Spinal cord (tissue), 10 donors: ENCODE results near the gene ZNF143. TPM values are rescaled to one million over a fixed set of nuclear protein-coding genes. Genes with fewer than 3 reads are reported as not detected.
"Not testable (repeated sequence)": the region's sequence is repeated elsewhere in the genome, so short reads cannot be mapped to it uniquely, and the experiment has no call there.

Source experiments
- DNase-seq, 6 donors: peaks; one replicate each; pipeline versions ENCODE4 v3.0.0 to v3.0.0-alpha.2; 2013 to 2015; ENCODE audit warnings: low spot score in 6 of 6, low read depth in 4 of 6
- H3K27ac ChIP-seq: one replicate; pipeline ENCODE4 v1.5.1; 2013; ENCODE audit warnings: low read depth, low read length, control low read depth
- H3K27me3 ChIP-seq: one replicate; pipeline ENCODE4 v1.6.1; 2013; ENCODE audit warnings: low read length; ENCODE audit not compliant: control insufficient read depth, insufficient read depth
- H3K36me3 ChIP-seq: one replicate; pipeline ENCODE4 v1.6.1; 2013; ENCODE audit warnings: low read length; ENCODE audit not compliant: control insufficient read depth, insufficient read depth
- H3K4me1 ChIP-seq: one replicate; pipeline ENCODE4 v1.6.1; 2013; ENCODE audit warnings: low read length; ENCODE audit not compliant: control insufficient read depth, insufficient read depth
- H3K4me3 ChIP-seq: one replicate; pipeline ENCODE4 v1.5.1; 2013; ENCODE audit warnings: low read depth, low read length, control low read depth
- H3K9me3 ChIP-seq: one replicate; pipeline ENCODE4 v1.6.1; 2013; ENCODE audit warnings: low read length; ENCODE audit not compliant: control insufficient read depth, insufficient read depth
- WGBS: methylation state at CpG from one replicate; pipeline ENCODE4 v1.1.5; 2013; ENCODE audit warnings: missing lambda C conversion rate; ENCODE audit not compliant: insufficient coverage; 5-methylcytosine and 5-hydroxymethylcytosine counted together
- long read RNA-seq, 4 donors: transcript quantifications; one replicate each; lab custom pipeline, GENCODE V29; 2026
- polyA plus RNA-seq, 2 donors: library from polyadenylated mRNA; unstranded; fragments of 120-200 nt; gene quantifications; one replicate each; pipeline ENCODE4 v1.2.1, GENCODE V29; 2013; ENCODE audit not compliant: insufficient read length in 2 of 2
- total RNA-seq, 2 donors: library from RNA; depleted of rRNA in 1 of 2; stranded (reverse); fragments of 120-200 nt in 1 of 2; fragments of >200 nt in 1 of 2; gene quantifications; one replicate each; pipeline versions ENCODE4 v1.2.3 to v1.2.4, GENCODE V29; 2013 to 2014
- donor health status: healthy.

The ZNF143 gene
- total RNA-seq (10 to 100 TPM; 27.2 to 30.3 TPM), polyA plus RNA-seq (10 to 100 TPM; 17.4 to 18.4 TPM)
- long read RNA-seq, donor 1, partial matches to known transcripts: 0 of 4 reads
- long read RNA-seq, donor 1, other reads (novel, unspliced or antisense): 0 of 4 reads
- long read RNA-seq, donor 2, partial matches to known transcripts: 5 of 5 reads
- long read RNA-seq, donor 2, other reads (novel, unspliced or antisense): 0 of 5 reads
- long read RNA-seq, donor 3, partial matches to known transcripts: 0 of 2 reads
- long read RNA-seq, donor 3, other reads (novel, unspliced or antisense): 0 of 2 reads
- long read RNA-seq, donor 4, partial matches to known transcripts: 0 of 5 reads
- long read RNA-seq, donor 4, other reads (novel, unspliced or antisense): 0 of 5 reads

- Histone ChIP-seq H3K9me3 (no peaks in the 10 kb centered on the region), H3K4me1 (peaks cover 12% of the 10 kb centered on the region), H3K4me3 (peak within 1 kb of the TSS; percentile 89), H3K27ac (peak within 1 kb of the TSS; percentile 99), H3K27me3 (no peaks in the 10 kb centered on the region), H3K36me3 (no peaks in the 10 kb centered on the region)
- under 1% methylated on average over 45 of the region's 45 CpGs for WGBS
- DNase-seq: peak; percentile 99 to 100 (median 100)
These were observed at the start of gene ZNF143 for GRCh38 chr11:9460322-9461062. Gene ZNF143 (plus strand): TSS chr11:9461012. CDS start chr11:9471309, 10,297 bp downstream.

DNA sequence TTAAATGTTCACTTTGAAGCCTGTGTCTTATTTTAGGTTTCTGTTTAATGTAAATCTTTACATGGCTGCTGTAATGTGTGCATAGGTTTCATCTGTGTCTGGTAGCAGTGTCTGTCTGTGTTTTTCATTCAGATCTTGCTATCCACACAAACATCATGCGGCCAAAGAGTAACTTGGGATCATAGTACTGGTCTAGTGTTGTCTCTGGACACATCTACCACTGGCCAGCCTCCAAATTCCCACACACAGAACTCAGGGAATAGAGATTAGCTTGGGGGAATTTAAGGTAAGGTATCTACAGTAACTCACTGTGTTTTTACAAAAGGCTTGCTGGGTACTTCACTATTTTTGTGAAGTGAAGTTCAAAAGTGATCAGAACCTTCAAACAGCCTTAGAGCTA lies 32.1 kb upstream of the ZNF143 start:
- H3K4me3 ChIP-seq: no peak overlapping the region
- no peaks in the 10 kb centered on the region for H3K4me1 ChIP-seq
- H3K27me3 ChIP-seq: no peaks in the 10 kb centered on the region
- no peaks in the 10 kb centered on the region for H3K9me3 ChIP-seq
- no peak for DNase-seq
- H3K36me3 ChIP-seq: peaks cover 42% of the 10 kb centered on the region
- WGBS: no CpG with 5 or more reads among the region's 1 CpG
- no peak overlapping the region for H3K27ac ChIP-seq

GRCh38 chr11:9438611-9439010 lies 22.2 kb upstream of the ZNF143 start:
- 84% methylated on average over 2 of the region's 4 CpGs for WGBS
- Histone ChIP-seq H3K27me3 (no peaks in the 10 kb centered on the region), H3K9me3 (no peaks in the 10 kb centered on the region), H3K36me3 (peaks cover 44% of the 10 kb centered on the region), H3K4me3 (no peak overlapping the region), H3K4me1 (no peaks in the 10 kb centered on the region), H3K27ac (no peak overlapping the region)
- DNase-seq: no peak

- no CpG with 5 or more reads among the region's 4 CpGs for WGBS
- Histone ChIP-seq H3K27me3 (no peaks in the 10 kb centered on the region), H3K27ac (no peak overlapping the region), H3K4me1 (no peaks in the 10 kb centered on the region), H3K36me3 (peaks cover 26% of the 10 kb centered on the region), H3K9me3 (no peaks in the 10 kb centered on the region), H3K4me3 (no peak overlapping the region)
- no peak for DNase-seq
These were observed 14.6 kb upstream of the ZNF143 start for GRCh38 chr11:9446230-9446629.

- Histone ChIP-seq H3K36me3 (peaks cover 12% of the 10 kb centered on the region), H3K4me1 (no peaks in the 10 kb centered on the region), H3K27me3 (no peaks in the 10 kb centered on the region), H3K27ac (no peak overlapping the region), H3K4me3 (no peak overlapping the region), H3K9me3 (no peaks in the 10 kb centered on the region)
- WGBS: 100% methylated on average over 2 of the region's 9 CpGs
- no peak for DNase-seq
These were observed 12.0 kb upstream of the ZNF143 start for GRCh38 chr11:9448576-9449352.

- not testable (repeated sequence) for H3K27ac ChIP-seq, DNase-seq, H3K27me3 ChIP-seq, H3K36me3 ChIP-seq, H3K9me3 ChIP-seq, H3K4me3 ChIP-seq, H3K4me1 ChIP-seq
- 95% methylated on average over 6 of the region's 7 CpGs for WGBS
These were observed 8.8 kb upstream of the ZNF143 start for GRCh38 chr11:9452023-9452422.

- H3K27ac ChIP-seq: no peak overlapping the region
- peaks cover 7% of the 10 kb centered on the region for H3K4me1 ChIP-seq
- no CpG with 5 or more reads among the region's 5 CpGs for WGBS
These were observed 5.1 kb upstream of the ZNF143 start for GRCh38 chr11:9455722-9456121.

GRCh38 chr11:9459667-9460321 lies 1.0 kb upstream of the ZNF143 start:
- H3K27ac ChIP-seq: peak overlapping the region; percentile 98
- no peaks in the 10 kb centered on the region for H3K9me3 ChIP-seq
- H3K36me3 ChIP-seq: no peaks in the 10 kb centered on the region
- H3K4me1 ChIP-seq: peaks cover 12% of the 10 kb centered on the region
- no peaks in the 10 kb centered on the region for H3K27me3 ChIP-seq
- WGBS: 2% methylated on average over 20 of the region's 23 CpGs
- peak in 5 of 6 donors; percentile 32 to 79 (median 54) for DNase-seq
- H3K4me3 ChIP-seq: peak overlapping the region; percentile 89

More at GRCh38 chr11:9455722-9456121, 5.1 kb upstream of the ZNF143 start:
- no peaks in the 10 kb centered on the region for H3K27me3 ChIP-seq
- H3K9me3 ChIP-seq: no peaks in the 10 kb centered on the region
- no peak for DNase-seq
- no peaks in the 10 kb centered on the region for H3K36me3 ChIP-seq
- no peak overlapping the region for H3K4me3 ChIP-seq
